DND-41 (cell line): ENCODE data around the gene SNX18.

Source experiments
- ATAC-seq: fragments of 200-7000 bp; cut with Tn5 transposase; 3 replicates; pipeline ENCODE4 v1.9.1; 2021; ENCODE audit warnings: low read depth; ENCODE audit not compliant: insufficient read depth
- DNase-seq: peaks from one replicate; pipeline ENCODE4 v3.0.0-alpha.2; 2020
- H2AFZ ChIP-seq: 2 replicates; pipeline ENCODE4 v1.6.0; 2012; ENCODE audit warnings: low read depth, low read length
- H3K27ac ChIP-seq: 2 replicates; pipeline ENCODE4 v1.5.1; 2012; ENCODE audit warnings: low read length, inconsistent platforms
- H3K27me3 ChIP-seq: fragments of 200-600 bp; sonication (generic); 2 replicates; pipeline ENCODE4 v1.6.0; 2012; ENCODE audit warnings: low read length, mild to moderate bottlenecking, inconsistent platforms; ENCODE audit not compliant: insufficient read depth, poor library complexity
- H3K36me3 ChIP-seq: 2 replicates; pipeline ENCODE4 v1.5.1; 2012; ENCODE audit warnings: low read length, inconsistent platforms; ENCODE audit not compliant: insufficient read depth
- H3K4me1 ChIP-seq: 2 replicates; pipeline ENCODE4 v1.5.1; 2012; ENCODE audit warnings: mild to moderate bottlenecking, low read length; ENCODE audit not compliant: insufficient read depth
- H3K4me2 ChIP-seq: 2 replicates; pipeline ENCODE4 v1.6.0; 2012; ENCODE audit warnings: mild to moderate bottlenecking, moderate library complexity, low read length, inconsistent platforms; ENCODE audit not compliant: insufficient read depth
- H3K4me3 ChIP-seq, 2 experiments: fragments of 200-600 bp in 1 of 2; shearing (Covaris generic) in 1 of 2; 2 replicates each; pipeline ENCODE4 v1.5.1; 2012 to 2016; ENCODE audit warnings: inconsistent platforms in 2 of 2, low read length in 2 of 2, mild to moderate bottlenecking in 2 of 2, low read depth in 1 of 2, moderate library complexity in 1 of 2
- H3K79me2 ChIP-seq: 2 replicates; pipeline ENCODE4 v1.6.0; 2012; ENCODE audit warnings: low read length, inconsistent platforms; ENCODE audit not compliant: insufficient read depth
- H3K9ac ChIP-seq: 2 replicates; pipeline ENCODE4 v1.6.0; 2012; ENCODE audit warnings: low read depth, mild to moderate bottlenecking, inconsistent platforms, low read length, moderate library complexity
- H3K9me3 ChIP-seq: 2 replicates; pipeline ENCODE4 v1.5.1; 2012; ENCODE audit warnings: low read length, moderate library complexity, mild to moderate bottlenecking, inconsistent platforms; ENCODE audit not compliant: insufficient read depth, severe bottlenecking
- H4K20me1 ChIP-seq: 2 replicates; pipeline ENCODE4 v1.6.0; 2012; ENCODE audit warnings: low read length; ENCODE audit not compliant: insufficient read depth
- EZH2 ChIP-seq: IDR thresholded peaks from 3 replicates; pipeline ENCODE4 v1.6.1; 2012; ENCODE audit warnings: borderline replicate concordance, low read depth, mild to moderate bottlenecking, moderate library complexity, low read length, inconsistent platforms; ENCODE audit not compliant: severe bottlenecking
- TF ChIP-seq, protein P1 (sequence below): IDR thresholded peaks from 2 replicates; pipeline ENCODE4 v1.5.1; 2012; ENCODE audit warnings: borderline replicate concordance, low read length, moderate library complexity, mild to moderate bottlenecking; ENCODE audit not compliant: poor library complexity, severe bottlenecking; ENCODE audit errors: extremely low read depth

The SNX18 gene

DNA sequence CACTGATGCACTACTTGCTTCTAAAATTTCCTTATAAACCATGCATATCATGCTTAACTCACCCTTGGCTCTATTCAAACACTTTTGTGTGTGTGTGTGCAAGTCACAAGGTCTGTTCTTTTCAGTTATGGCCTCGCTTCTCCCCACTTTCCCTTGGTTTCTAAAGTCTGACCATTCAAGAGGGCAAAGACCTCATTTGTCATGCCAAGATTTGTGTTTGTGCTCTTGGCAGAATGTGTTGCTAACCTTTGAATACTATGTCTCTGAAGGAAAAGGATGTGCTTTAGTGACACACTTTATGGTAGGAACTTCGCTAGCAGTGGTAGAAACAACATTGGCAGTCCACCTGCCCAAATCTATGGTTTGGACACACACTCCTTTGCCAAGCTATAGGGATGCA, 50.4 kb downstream of the SNX18 start:
- TF ChIP-seq EZH2: no peak
- TF ChIP-seq, protein P1, sequence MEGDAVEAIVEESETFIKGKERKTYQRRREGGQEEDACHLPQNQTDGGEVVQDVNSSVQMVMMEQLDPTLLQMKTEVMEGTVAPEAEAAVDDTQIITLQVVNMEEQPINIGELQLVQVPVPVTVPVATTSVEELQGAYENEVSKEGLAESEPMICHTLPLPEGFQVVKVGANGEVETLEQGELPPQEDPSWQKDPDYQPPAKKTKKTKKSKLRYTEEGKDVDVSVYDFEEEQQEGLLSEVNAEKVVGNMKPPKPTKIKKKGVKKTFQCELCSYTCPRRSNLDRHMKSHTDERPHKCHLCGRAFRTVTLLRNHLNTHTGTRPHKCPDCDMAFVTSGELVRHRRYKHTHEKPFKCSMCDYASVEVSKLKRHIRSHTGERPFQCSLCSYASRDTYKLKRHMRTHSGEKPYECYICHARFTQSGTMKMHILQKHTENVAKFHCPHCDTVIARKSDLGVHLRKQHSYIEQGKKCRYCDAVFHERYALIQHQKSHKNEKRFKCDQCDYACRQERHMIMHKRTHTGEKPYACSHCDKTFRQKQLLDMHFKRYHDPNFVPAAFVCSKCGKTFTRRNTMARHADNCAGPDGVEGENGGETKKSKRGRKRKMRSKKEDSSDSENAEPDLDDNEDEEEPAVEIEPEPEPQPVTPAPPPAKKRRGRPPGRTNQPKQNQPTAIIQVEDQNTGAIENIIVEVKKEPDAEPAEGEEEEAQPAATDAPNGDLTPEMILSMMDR: no peak
- DNase-seq: no peak
- ATAC-seq: no peak

DNA sequence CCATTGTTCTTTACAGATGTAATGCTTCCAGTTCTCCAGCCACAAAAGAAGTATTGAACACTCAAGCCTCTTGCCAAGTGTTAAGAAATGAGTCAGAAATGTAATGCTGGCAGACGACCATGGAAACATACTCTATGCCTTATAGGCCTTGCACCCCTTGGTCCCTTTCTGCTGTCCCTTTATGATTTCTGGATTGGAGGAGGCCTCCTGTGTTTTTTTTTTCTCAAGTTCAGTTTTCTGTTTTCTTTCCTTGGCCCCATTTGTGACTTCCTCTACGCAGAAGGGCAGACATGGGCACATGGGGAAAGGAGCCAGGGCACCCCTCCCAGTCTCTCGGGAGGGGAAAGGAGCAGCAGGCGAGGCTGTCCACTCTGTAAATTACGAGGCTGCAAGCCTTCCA, 53.4 kb downstream of the SNX18 start:
- DNase-seq: no peak
- H2AFZ ChIP-seq: no peak overlapping the region
- H3K9ac ChIP-seq: no peak overlapping the region
- ATAC-seq: no peak
- H3K36me3 ChIP-seq: no peaks in the 10 kb centered on the region
- H3K27ac ChIP-seq: no peak overlapping the region
- H3K27me3 ChIP-seq: no peaks in the 10 kb centered on the region
- H3K79me2 ChIP-seq: no peaks in the 10 kb centered on the region
- H3K4me2 ChIP-seq: no peak overlapping the region
- no peaks in the 10 kb centered on the region for H4K20me1 ChIP-seq
- H3K9me3 ChIP-seq: no peaks in the 10 kb centered on the region
- H3K4me3 ChIP-seq: no peak overlapping the region
- TF ChIP-seq, protein P1: no peak
- no peak for TF ChIP-seq EZH2
- no peaks in the 10 kb centered on the region for H3K4me1 ChIP-seq

More for the DNA sequence above, 50.4 kb downstream of the SNX18 start:
- H3K27ac ChIP-seq: no peak overlapping the region
- no peak overlapping the region for H3K4me3 ChIP-seq
- no peaks in the 10 kb centered on the region for H3K36me3 ChIP-seq
- H4K20me1 ChIP-seq: no peaks in the 10 kb centered on the region
- H3K4me1 ChIP-seq: no peaks in the 10 kb centered on the region
- no peak overlapping the region for H3K4me2 ChIP-seq
- H3K27me3 ChIP-seq: no peaks in the 10 kb centered on the region
- no peaks in the 10 kb centered on the region for H3K79me2 ChIP-seq
- H3K9me3 ChIP-seq: no peaks in the 10 kb centered on the region
- H3K9ac ChIP-seq: no peak overlapping the region
- H2AFZ ChIP-seq: no peak overlapping the region

DNA sequence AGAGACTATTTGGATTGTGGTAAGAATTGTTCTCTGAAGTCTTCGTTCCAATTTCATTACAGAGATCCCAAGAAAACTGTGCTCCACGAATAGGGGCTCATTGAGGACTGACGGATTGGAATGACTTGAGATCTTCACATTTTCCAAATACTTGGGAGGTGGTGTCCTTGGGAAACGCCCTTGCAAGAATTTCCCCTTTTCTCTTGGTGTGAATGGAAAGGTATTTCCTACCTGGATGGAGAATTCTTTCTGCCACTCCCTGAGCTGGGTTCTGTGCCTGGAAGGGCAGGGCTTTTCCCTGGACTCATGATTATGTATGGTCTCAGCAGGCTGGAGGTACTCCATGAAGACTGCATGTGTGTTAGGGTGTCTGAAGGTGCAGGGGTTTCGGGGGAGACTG, 53.9 kb downstream of the SNX18 start:
- no peak overlapping the region for H3K4me2 ChIP-seq
- H3K4me3 ChIP-seq: no peak overlapping the region
- H3K79me2 ChIP-seq: no peaks in the 10 kb centered on the region
- no peak overlapping the region for H3K27ac ChIP-seq
- H3K4me1 ChIP-seq: no peaks in the 10 kb centered on the region
- H3K36me3 ChIP-seq: no peaks in the 10 kb centered on the region
- no peaks in the 10 kb centered on the region for H3K9me3 ChIP-seq
- ATAC-seq (no peak), DNase-seq (no peak)
- no peaks in the 10 kb centered on the region for H4K20me1 ChIP-seq
- no peak overlapping the region for H2AFZ ChIP-seq
- H3K27me3 ChIP-seq: no peaks in the 10 kb centered on the region
- no peak overlapping the region for H3K9ac ChIP-seq
- TF ChIP-seq EZH2: no peak
- TF ChIP-seq, protein P1: no peak

DNA sequence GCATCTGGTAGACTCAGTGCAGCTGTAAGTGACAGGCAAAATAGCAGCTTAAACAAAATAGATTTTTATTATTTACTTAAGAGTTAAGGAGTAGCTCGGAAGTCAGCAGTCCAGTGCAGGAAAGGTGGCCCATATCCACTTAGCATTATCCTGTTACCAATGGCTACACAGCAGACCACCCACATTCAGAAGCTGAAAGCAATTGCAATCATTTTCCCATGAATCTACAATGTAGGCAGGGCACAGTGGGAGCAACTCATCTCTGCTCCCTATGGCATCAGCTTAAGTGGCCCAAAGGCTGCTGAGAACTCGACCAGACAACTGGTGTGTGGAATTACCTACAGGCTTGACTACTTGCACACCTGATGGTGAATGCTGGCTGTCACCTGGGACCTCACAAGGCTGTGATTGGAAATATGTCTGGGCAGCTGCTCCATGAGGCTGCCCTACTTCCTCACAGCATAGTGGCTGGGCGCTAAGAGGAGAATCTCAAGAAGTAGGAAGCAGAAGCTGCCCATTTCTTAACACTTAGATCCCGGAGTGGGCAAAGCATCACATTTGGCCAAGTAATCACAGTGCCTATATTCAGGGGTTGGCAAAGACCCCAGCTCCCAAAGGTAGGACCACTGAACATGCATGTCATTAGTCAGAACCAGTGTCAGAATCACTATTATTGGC, 56.4 kb downstream of the SNX18 start:
- Histone ChIP-seq H3K4me1 (no peaks in the 10 kb centered on the region), H4K20me1 (no peaks in the 10 kb centered on the region), H3K27me3 (no peaks in the 10 kb centered on the region), H3K9ac (no peak overlapping the region), H3K4me2 (no peak overlapping the region), H3K9me3 (no peaks in the 10 kb centered on the region), H3K36me3 (no peaks in the 10 kb centered on the region), H2AFZ (no peak overlapping the region), H3K79me2 (no peaks in the 10 kb centered on the region), H3K27ac (no peak overlapping the region), H3K4me3 (no peak overlapping the region)
- DNase-seq (no peak), ATAC-seq (no peak)
- TF ChIP-seq, protein P1: no peak
- TF ChIP-seq EZH2: no peak
